NCI-H1092 treated with DMSO at 0.1 percent for 48 hours (cell line): ENCODE data around the gene TBXAS1.
A peak's percentile ranks its signal among the peaks of the same experiment; 100 is the strongest.

Experiments
- DNase-seq: peaks from one replicate; lab custom pipeline; 2025; lab: John Stamatoyannopoulos, UW

The TBXAS1 gene

GRCh38 chr7:139976838-139977656 is 148.0 kb downstream of the TBXAS1 start:
- DNase-seq = no peak

GRCh38 chr7:139981511-139981895 is 152.4 kb downstream of the TBXAS1 start:
- no peak for DNase-seq

GRCh38 chr7:139982927-139983920 is 154.2 kb downstream of the TBXAS1 start:
- no peak for DNase-seq

- no peak for DNase-seq
Observed at GRCh38 chr7:139984642-139985539, 155.8 kb downstream of the TBXAS1 start.

GRCh38 chr7:139985811-139986210 is 156.7 kb downstream of the TBXAS1 start:
- DNase-seq = no peak

- no peak for DNase-seq
Observed at GRCh38 chr7:139987691-139988516, 158.8 kb downstream of the TBXAS1 start.

GRCh38 chr7:139989366-139990141 is 160.5 kb downstream of the TBXAS1 start:
- no peak for DNase-seq

GRCh38 chr7:139990142-139990535 is 161.1 kb downstream of the TBXAS1 start:
- no peak for DNase-seq

- no peak for DNase-seq
Observed at GRCh38 chr7:139990571-139991268, 161.7 kb downstream of the TBXAS1 start.

GRCh38 chr7:139991269-139991666 is 162.2 kb downstream of the TBXAS1 start:
- no peak for DNase-seq

GRCh38 chr7:139991911-139992310 is 162.8 kb downstream of the TBXAS1 start:
- no peak for DNase-seq

GRCh38 chr7:139992353-139993044 is 163.4 kb downstream of the TBXAS1 start:
- DNase-seq = peak; percentile 25

- DNase-seq = no peak
Observed at GRCh38 chr7:139993169-139993568, 164.1 kb downstream of the TBXAS1 start.

- no peak for DNase-seq
Observed at GRCh38 chr7:139993592-139993991, 164.5 kb downstream of the TBXAS1 start.

GRCh38 chr7:139994356-139994755 is 165.3 kb downstream of the TBXAS1 start:
- DNase-seq = no peak

GRCh38 chr7:139995017-139995915 is 166.2 kb downstream of the TBXAS1 start:
- no peak for DNase-seq

GRCh38 chr7:139998572-139998971 is 169.5 kb downstream of the TBXAS1 start:
- DNase-seq = no peak

- DNase-seq = no peak
Observed at GRCh38 chr7:139999516-139999915, 170.5 kb downstream of the TBXAS1 start.
